KOPT-K1 (cell line): Measurements from ENCODE around the gene GDF15.

Experiments
- H3K27ac ChIP-seq: fragments of 200-600 bp; sonication (generic); 2 replicates; pipeline ENCODE4 v1.5.1; 2016; ENCODE audit warnings: antibody characterized with exemption, mild to moderate bottlenecking, low read depth, low read length; ENCODE audit not compliant: poor library complexity, severe bottlenecking
- H3K36me3 ChIP-seq: fragments of 200-600 bp; sonication (generic); 2 replicates; pipeline ENCODE4 v1.5.1; 2017; ENCODE audit warnings: antibody characterized with exemption, mild to moderate bottlenecking, low read length, moderate library complexity; ENCODE audit not compliant: insufficient read depth
- H3K9me3 ChIP-seq: fragments of 200-600 bp; sonication (generic); 2 replicates; pipeline ENCODE4 v1.5.1; 2017; ENCODE audit warnings: antibody characterized with exemption, low read length, mild to moderate bottlenecking; ENCODE audit not compliant: insufficient read depth, poor library complexity, severe bottlenecking

The GDF15 gene

GRCh38 chr19:18426416-18426767 is 40.4 kb downstream of the GDF15 start:
- Histone ChIP-seq H3K9me3 (no peaks in the 10 kb centered on the region), H3K36me3 (peaks cover 29% of the 10 kb centered on the region), H3K27ac (no peak overlapping the region)

- no peaks in the 10 kb centered on the region for H3K9me3 ChIP-seq
- H3K36me3 ChIP-seq = peaks cover 37% of the 10 kb centered on the region
- no peak overlapping the region for H3K27ac ChIP-seq
Measured at GRCh38 chr19:18427080-18427742, 41.3 kb downstream of the GDF15 start.

- no peak overlapping the region for H3K27ac ChIP-seq
- H3K9me3 ChIP-seq = no peaks in the 10 kb centered on the region
- peaks cover 41% of the 10 kb centered on the region for H3K36me3 ChIP-seq
Measured at GRCh38 chr19:18427743-18428113, 41.8 kb downstream of the GDF15 start.

- Histone ChIP-seq H3K27ac (peak overlapping the region; percentile 55), H3K9me3 (no peaks in the 10 kb centered on the region), H3K36me3 (peaks cover 46% of the 10 kb centered on the region)
Measured at GRCh38 chr19:18428173-18428786, 42.3 kb downstream of the GDF15 start.

- Histone ChIP-seq H3K36me3 (peaks cover 46% of the 10 kb centered on the region), H3K27ac (peak overlapping the region; percentile 55), H3K9me3 (no peaks in the 10 kb centered on the region)
Measured at GRCh38 chr19:18428787-18429674, 43.1 kb downstream of the GDF15 start.

- H3K27ac ChIP-seq = peak overlapping the region; percentile 55
- H3K9me3 ChIP-seq = no peaks in the 10 kb centered on the region
- peaks cover 51% of the 10 kb centered on the region for H3K36me3 ChIP-seq
Measured at GRCh38 chr19:18429717-18430416, 43.9 kb downstream of the GDF15 start.

GRCh38 chr19:18430417-18431144 is 44.6 kb downstream of the GDF15 start:
- Histone ChIP-seq H3K27ac (peak overlapping the region; percentile 55), H3K9me3 (no peaks in the 10 kb centered on the region), H3K36me3 (peaks cover 57% of the 10 kb centered on the region)

GRCh38 chr19:18431351-18432197 is 45.6 kb downstream of the GDF15 start:
- Histone ChIP-seq H3K27ac (no peak overlapping the region), H3K9me3 (no peaks in the 10 kb centered on the region), H3K36me3 (peaks cover 57% of the 10 kb centered on the region)

GRCh38 chr19:18432275-18433014 is 46.5 kb downstream of the GDF15 start:
- no peak overlapping the region for H3K27ac ChIP-seq
- no peaks in the 10 kb centered on the region for H3K9me3 ChIP-seq
- H3K36me3 ChIP-seq = peaks cover 52% of the 10 kb centered on the region

- H3K27ac ChIP-seq = no peak overlapping the region
- peaks cover 49% of the 10 kb centered on the region for H3K36me3 ChIP-seq
- H3K9me3 ChIP-seq = no peaks in the 10 kb centered on the region
Measured at GRCh38 chr19:18433015-18433691, 47.2 kb downstream of the GDF15 start.

GRCh38 chr19:18433735-18434398 is 47.9 kb downstream of the GDF15 start:
- no peaks in the 10 kb centered on the region for H3K9me3 ChIP-seq
- peaks cover 49% of the 10 kb centered on the region for H3K36me3 ChIP-seq
- H3K27ac ChIP-seq = no peak overlapping the region

- Histone ChIP-seq H3K9me3 (no peaks in the 10 kb centered on the region), H3K27ac (no peak overlapping the region), H3K36me3 (peaks cover 49% of the 10 kb centered on the region)
Measured at GRCh38 chr19:18434411-18435175, 48.6 kb downstream of the GDF15 start.
